Left ventricle myocardium superior (tissue), 1 donor: ENCODE results near the gene DIRAS3. TPM values are rescaled to one million over a fixed set of nuclear protein-coding genes. Genes with fewer than 3 reads are reported as not detected.
"Not testable (repeated sequence)": the region's sequence is repeated elsewhere in the genome, so short reads cannot be mapped to it uniquely, and the experiment has no call there.

ENCODE experiments used
- ATAC-seq: fragments of 200-7000 bp; cut with Tn5 transposase; one replicate; pipeline ENCODE4 v1.9.1; 2020; ENCODE audit warnings: mild to moderate bottlenecking, moderate library complexity
- DNase-seq: peaks from one replicate; pipeline ENCODE4 v3.0.0-alpha.2; 2020
- intact Hi-C: fragments of 100-400 bp; cut with micrococcal nuclease; formaldehyde crosslinking; loops from one replicate; pipeline ENCODE4 v1.11.0; 2022
- long read RNA-seq: library from polyadenylated mRNA; unstranded; transcript quantifications from one replicate; pipeline ENCODE4 v2.0.0, GENCODE V29; 2021
- total RNA-seq: library from RNA; stranded (reverse); fragmentation: NEBNext Ultra II Directional; extraction: Animal tissue kit (Norgen Biotek cat#: 25700); gene quantifications from one replicate; pipeline ENCODE4 v1.2.1, GENCODE V29; 2021
- donor health status: DM: no; HTN: yes; CAD: no; lungs with severe emphysema.

Gene DIRAS3
- 9.7 TPM for total RNA-seq
- long read RNA-seq, transcript DIRAS3-202 (2 exons, 1,481 nt), result major isoform, 17 of 18 reads
- long read RNA-seq, partial matches to known transcripts, result 0 of 18 reads
- long read RNA-seq, other reads (novel, unspliced or antisense), result 1 of 18 reads

DNA sequence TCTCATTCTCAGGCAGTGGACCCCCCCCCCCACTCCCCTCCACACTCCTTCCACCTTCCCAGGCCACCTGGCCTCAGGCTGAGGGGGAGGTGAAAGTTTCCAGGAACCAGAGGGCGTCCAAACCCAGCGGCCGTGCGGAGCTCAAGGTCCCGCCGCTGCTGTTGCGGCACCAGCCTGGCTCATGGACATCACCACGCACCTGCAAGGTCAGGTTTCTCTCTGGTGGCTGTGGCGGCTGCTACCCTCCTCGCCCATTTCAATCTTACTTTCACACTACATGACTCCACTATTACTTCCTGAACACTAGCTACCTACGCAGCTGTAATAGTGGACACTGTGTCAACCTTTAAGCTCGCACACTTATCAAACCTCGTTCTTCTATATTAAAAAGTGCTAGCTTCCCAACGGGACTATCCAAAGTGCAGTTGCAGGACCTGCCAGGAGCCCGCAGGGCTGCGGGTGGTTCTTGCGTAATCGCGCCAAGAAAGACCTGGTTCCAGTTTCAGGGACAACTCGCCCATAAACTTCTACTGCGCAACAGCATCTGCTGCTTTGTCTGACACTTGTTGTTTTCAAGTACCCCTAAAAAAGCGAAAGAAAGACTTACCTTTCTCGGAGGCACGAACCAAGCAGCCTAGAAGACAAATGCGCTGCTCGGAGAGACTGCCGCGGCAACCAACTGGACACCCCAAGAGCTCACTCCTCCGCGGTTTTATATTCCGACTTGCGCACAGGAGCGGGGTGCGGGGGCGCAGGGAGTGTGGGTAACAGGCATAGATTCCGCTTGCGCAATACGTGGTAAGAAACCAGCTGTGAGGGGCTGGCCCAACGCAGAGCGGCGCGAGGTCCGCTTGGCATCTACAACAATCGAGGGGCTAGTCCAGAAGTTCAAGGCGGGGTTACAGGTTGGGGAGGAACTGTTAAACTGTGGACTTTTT lies at the start of gene DIRAS3:
Gene DIRAS3, minus strand, starts transcription at position 687 of the 938 bp plus-strand sequence. CDS start 3,330 bp downstream, outside the sequence.
- DNase-seq, result peak; percentile 54
- peak; percentile 83 for ATAC-seq
- intact Hi-C loops, result no loop called here

DNA sequence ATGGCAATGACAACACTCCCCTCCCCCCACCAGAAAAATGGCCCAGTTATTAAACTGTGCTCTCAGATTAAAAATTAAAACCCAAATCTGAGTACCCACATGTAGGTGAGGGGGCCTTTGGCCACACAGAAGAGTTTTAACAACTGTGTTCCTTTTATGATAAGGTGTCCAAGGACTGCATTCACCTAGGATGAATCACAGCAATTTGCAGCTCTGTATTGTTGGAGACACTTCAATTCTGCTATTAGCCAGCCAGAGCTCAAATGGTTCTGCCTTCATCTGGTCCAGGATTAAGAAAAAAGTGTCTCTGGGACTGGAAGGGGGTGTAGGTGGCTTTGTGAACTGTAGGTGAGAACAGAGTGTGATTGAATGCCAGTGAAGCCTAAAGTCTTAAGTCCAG lies 43.3 kb upstream of the DIRAS3 start:
- intact Hi-C loops, result no loop called here
- DNase-seq (no peak), ATAC-seq (peak; percentile 74)

DNA sequence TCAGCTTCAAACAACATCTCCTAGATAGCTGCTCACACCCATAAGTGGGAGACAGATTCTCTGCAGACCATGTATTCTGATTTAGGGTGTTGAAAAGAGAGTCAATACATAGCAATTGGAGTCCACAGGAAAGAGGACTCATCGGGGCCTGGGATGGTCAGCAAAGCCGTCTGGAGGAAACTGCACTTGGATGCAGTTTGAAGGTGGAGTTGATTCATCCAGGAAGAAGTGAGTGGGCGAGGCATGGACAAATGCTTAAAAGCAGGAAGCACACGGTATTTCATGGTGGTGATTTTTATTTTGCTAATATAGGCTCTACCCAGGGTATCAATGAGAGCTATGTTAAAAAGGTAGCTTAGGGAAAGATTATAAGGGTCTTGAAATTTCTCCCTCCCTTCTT lies 36.8 kb upstream of the DIRAS3 start:
- no peak for ATAC-seq
- intact Hi-C loops, result no loop called here
- no peak for DNase-seq

GRCh38 chr1:68085752-68086151 lies 35.3 kb upstream of the DIRAS3 start:
- ATAC-seq, result no peak
- DNase-seq, result no peak
- intact Hi-C loops, result no loop called here

DNA sequence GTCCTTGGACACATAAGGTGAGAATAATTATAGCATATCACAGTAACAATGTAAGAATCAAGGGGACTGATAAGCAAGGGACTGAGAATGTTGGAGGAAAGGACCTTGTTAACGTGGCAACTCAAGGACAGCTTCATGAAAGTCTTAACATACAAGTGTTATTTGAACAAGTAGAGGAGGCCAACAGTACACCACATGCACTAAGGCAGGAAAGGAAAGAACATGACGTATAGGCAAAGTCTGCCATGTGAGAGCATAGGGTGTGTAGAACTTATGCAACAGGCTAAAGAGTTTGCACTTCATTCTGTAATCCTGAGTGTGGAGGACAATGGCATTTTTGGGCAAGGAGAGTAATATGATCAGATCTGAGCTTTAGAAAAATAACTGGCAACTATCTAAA lies 33.3 kb upstream of the DIRAS3 start:
- intact Hi-C loops, result no loop called here
- no peak for ATAC-seq
- DNase-seq, result no peak

DNA sequence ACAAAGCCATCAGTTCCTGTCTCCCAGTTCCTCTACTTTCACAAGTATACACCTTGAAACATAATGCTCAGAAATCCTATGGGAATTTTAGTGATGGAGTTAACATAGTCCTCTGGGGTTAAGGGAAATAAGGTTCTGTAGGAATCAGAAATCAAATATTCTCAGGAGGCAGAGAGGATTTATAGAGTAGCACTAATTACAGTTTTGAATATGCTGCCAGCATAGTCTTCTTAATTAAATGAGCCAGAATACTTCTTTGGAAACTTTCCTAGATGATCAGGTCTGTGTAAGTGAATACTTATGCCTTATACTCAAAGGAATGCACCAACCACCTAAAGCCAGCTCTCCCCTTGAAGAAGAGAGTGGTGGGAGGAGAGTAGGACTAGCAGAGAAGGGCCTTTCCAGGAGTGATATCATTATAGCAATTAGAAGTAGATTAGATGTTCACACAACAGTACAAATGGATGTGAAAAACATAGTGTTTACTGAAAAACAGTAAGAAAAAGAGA lies 31.4 kb upstream of the DIRAS3 start:
- DNase-seq (no peak), ATAC-seq (no peak)
- intact Hi-C loops, result no loop called here

- DNase-seq (no peak), ATAC-seq (no peak)
- intact Hi-C loops, result no loop called here
Measured at GRCh38 chr1:68078647-68079046, 28.2 kb upstream of the DIRAS3 start.

GRCh38 chr1:68074472-68074871 lies 24.0 kb upstream of the DIRAS3 start:
- intact Hi-C loops, result no loop called here
- no peak for DNase-seq
- ATAC-seq, result no peak

DNA sequence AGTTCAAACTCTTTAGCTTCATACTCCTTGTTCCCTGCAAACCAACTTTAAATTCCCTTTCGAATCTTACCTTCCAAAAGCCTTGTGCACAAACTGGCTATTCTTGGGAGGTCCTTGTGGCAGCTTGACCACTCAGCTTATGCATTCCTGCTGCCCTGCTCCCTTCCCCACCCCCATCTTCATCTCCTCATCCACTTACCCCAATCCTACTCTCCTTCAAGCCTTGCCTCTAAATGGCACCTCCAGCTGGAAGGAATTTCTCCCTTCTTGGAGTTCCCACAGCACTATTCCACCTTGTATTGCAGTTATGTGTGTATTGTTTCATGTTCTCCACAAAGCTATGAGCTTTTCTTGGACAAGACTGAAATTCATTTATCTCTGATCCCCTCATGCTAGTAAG lies 15.3 kb upstream of the DIRAS3 start:
- intact Hi-C loops, result no loop called here
- no peak for ATAC-seq
- no peak for DNase-seq

- intact Hi-C loops, ATAC-seq, DNase-seq: not testable (repeated sequence)
Measured at GRCh38 chr1:68058053-68058452, 7.6 kb upstream of the DIRAS3 start.

- intact Hi-C loops, result no loop called here
- no peak for DNase-seq
- no peak for ATAC-seq
Measured at GRCh38 chr1:68057564-68057963, 7.1 kb upstream of the DIRAS3 start.

DNA sequence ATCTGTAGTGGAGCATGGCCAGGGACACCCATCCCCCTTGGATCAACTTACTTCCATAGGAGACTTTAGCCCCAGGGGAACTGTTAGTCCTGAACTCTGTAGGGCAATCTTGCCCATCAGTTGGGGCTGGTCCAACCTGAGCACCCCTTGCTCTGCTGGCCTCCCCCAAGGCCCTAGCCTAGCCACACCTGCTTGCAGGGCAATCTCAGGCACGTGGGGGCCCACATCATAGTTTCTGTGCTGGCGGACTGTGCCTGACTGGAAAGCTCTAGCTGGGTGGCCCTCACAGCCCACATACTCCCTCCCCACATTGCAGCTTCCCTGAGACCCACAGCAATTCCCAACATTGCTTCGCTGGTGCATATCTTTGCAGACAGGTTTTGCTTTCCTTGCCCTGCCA lies 6.6 kb upstream of the DIRAS3 start:
- ATAC-seq, result no peak
- intact Hi-C loops, result no loop called here
- DNase-seq, result no peak

- DNase-seq (peak; percentile 71), ATAC-seq (peak; percentile 91)
- intact Hi-C loops, result no loop called here
Measured at GRCh38 chr1:68051475-68051874, 1.0 kb upstream of the DIRAS3 start.

DNA sequence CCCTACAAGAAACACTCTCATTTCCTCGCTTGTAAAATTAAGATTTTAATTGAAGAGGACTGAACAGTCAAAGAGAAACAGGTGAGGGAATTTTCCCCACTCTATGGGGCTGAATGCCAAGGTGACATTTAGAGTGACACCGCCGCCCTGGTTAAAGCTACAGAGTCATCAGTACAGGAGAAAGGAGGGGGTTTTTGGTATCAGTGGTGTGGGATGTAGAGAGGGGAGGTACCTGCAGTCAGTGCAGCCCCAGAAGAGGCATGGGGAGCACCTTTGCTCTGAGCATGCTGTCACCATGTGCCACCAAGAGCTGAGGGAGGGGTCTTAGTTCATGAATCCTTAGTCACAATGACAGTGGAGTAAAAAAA lies 2.8 kb downstream of the DIRAS3 start:
- DNase-seq (no peak), ATAC-seq (no peak)
- intact Hi-C loops, result no loop called here

DNA sequence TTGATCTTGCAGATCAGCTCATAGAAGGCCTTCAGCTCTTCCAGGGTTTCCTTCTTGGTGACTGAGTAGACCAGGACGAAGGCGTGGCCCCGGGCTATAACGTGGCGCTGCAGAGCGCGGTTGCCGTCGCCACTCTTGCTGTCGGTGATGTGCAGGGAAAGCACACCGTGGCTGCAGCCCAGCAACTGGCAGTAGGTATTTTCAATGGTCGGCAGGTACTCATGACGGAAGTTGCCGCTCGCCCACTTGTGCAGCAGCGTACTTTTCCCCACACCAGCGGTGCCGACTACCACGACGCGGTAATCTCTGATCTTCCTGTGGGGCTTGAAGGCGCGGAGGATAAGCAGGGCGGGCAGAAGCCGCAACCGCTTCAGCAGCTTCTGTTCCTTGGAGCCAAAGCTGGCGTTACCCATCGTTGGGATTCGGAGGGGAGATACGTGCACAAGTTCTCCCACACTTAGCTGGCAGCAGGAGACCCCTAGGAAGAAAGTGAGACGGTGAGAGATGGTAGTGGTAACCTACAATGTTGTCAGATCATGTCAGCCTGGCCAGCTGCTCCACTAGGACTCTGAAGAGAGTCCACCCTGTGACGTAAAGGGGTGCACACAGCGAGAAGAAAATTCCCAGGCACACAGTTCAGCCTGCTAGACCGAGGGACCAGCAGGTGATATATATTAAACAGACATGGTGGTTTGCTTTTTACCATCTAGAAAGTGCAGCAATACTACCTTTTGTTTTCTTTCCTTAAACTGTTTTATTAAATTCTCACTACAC lies 3.4 kb downstream of the DIRAS3 start:
- DNase-seq (no peak), ATAC-seq (no peak)
- intact Hi-C loops, result no loop called here

DNA sequence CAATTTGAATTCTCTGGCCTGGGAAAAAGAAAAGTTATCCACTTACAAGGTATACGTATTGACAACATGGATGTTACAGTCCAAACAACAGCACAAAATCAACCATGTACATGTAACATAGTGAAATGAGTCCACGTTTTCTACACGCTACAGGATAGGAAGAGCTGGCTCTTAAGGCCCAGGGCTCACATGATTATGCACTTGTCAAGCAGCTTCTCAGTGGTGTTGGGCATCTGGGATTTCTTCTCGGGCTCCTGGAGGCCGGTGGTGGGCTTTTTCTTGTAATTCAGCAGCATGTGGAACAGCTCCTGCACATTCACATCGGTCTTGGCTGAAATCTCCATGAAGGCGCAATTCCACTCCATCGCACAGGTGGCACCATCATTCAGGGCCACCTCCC lies 4.0 kb downstream of the DIRAS3 start:
- ATAC-seq, result no peak
- intact Hi-C loops, result no loop called here
- DNase-seq, result no peak

- DNase-seq (no peak), ATAC-seq (no peak)
- intact Hi-C loops, result no loop called here
Measured at GRCh38 chr1:68045511-68046180, 4.8 kb downstream of the DIRAS3 start.

DNA sequence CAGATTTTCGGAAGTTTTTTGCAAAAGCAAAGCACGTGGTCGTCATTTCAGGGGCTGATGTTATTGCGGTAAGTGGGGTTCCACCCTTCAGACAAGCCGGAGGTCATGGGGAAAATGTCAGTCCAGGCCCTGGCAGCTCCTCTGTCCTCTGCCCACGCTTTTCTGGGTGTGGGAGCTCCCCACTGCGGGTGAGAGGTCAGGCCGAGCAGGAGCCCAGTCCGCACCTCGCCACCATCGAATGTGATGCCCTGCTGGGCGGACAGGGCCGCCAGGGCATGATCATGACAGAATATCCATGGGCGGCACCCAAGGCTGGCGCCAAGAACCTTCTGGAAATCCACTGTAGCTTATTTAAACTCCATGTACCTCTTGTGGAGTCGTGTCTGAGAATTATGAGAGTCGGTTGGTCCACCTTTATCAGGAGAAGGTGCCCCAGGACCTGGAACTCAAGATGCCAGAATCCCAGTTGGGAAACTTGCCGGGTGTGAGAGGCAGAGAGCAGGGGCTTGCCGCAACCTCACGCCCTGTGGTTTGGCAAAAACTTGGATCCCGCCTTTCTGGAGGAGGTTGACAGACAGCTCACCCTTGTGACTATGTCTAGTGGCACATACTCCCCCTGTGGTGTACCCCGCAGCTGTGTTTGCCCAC lies 6.9 kb downstream of the DIRAS3 start:
- intact Hi-C loops, result no loop called here
- DNase-seq, result no peak
- no peak for ATAC-seq

DNA sequence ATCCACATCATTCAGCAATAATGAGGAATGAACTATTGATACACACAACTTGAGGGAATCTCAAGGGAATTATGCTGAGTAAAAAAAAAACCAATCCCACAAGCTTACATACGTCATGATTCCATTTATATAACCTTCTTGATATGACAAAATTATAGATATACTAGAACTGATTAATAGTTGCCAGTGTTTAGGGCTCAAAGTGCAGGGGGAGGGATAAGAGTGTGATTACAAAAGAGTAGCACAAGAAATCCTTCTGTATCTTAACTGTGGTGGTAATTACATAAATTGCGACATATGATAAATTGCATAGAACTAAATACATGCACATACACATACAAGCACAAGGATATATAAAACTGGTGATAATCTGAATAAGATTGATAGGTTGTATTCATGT lies 13.5 kb downstream of the DIRAS3 start:
- intact Hi-C loops, result no loop called here
- DNase-seq (no peak), ATAC-seq (no peak)
